ENCODE data around the gene LIFR.
A peak's percentile ranks its signal among the peaks of the same experiment; 100 is the strongest.

The LIFR gene

GRCh38 chr5:38458174-38458573, 98.3 kb downstream of the LIFR start:
- no peak for TF ChIP-seq CTCF (conservative IDR thresholded peaks at IDR 0.05; ENCODE audit: low read length)
- no peak overlapping the region for H3K4me3 ChIP-seq (ENCODE audit: low read length)
- DNase-seq (ENCODE audit: low read depth): no peak

DNA sequence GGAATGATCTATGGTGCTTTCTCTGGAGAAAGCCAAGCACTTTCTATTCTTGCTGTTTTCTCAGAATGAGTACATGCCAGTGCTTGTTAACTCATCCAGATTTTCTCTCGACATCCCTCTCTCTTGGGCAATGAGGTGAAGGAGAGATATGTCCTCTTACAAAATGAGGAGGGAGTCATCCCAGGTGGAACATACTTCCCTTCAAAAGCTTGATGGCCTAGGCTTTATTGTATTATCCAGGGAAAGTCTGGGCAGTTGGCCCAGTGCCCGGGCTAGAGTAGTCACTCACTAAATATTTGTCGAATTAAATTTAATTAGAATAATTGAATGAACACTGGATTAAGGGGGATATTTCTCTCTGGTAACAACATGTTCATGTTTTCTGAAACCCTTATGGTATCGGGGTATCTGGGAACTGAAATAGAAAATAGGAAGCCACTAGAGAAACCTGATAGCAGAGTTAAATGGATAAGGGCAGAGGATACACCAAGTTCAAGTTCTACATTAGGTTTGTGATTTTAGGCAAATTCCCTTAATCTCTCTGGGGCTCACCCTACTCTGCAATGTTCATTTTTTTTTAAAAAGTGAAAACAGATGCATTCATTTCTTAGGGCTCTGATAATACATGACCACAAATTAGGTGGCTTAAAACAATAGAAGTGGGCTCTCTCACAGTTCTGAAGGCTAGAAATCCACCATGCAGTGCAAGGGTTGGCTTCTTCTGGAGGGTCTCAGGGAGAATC, 99.6 kb downstream of the LIFR start:
- TF ChIP-seq CTCF (conservative IDR thresholded peaks at IDR 0.05; ENCODE audit: low read length): no peak
- no peak for DNase-seq (ENCODE audit: low read depth)
- no peak overlapping the region for H3K4me3 ChIP-seq (ENCODE audit: low read length)

- no peak for TF ChIP-seq CTCF (conservative IDR thresholded peaks at IDR 0.05; ENCODE audit: low read length)
- H3K4me3 ChIP-seq (ENCODE audit: low read length): no peak overlapping the region
- no peak for DNase-seq (ENCODE audit: low read depth)
These were observed 100.6 kb downstream of the LIFR start for GRCh38 chr5:38455796-38456330.

- DNase-seq (ENCODE audit: low read depth): no peak
- H3K4me3 ChIP-seq (ENCODE audit: low read length): no peak overlapping the region
- no peak for TF ChIP-seq CTCF (conservative IDR thresholded peaks at IDR 0.05; ENCODE audit: low read length)
These were observed 102.5 kb downstream of the LIFR start for GRCh38 chr5:38453921-38454320.

- H3K4me3 ChIP-seq (ENCODE audit: low read length): no peak overlapping the region
- no peak for TF ChIP-seq CTCF (conservative IDR thresholded peaks at IDR 0.05; ENCODE audit: low read length)
- DNase-seq (ENCODE audit: low read depth): no peak
These were observed 102.9 kb downstream of the LIFR start for GRCh38 chr5:38453506-38453905.

GRCh38 chr5:38452201-38452600, 104.2 kb downstream of the LIFR start:
- H3K4me3 ChIP-seq (ENCODE audit: low read length): no peak overlapping the region
- no peak for DNase-seq (ENCODE audit: low read depth)
- no peak for TF ChIP-seq CTCF (conservative IDR thresholded peaks at IDR 0.05; ENCODE audit: low read length)

DNA sequence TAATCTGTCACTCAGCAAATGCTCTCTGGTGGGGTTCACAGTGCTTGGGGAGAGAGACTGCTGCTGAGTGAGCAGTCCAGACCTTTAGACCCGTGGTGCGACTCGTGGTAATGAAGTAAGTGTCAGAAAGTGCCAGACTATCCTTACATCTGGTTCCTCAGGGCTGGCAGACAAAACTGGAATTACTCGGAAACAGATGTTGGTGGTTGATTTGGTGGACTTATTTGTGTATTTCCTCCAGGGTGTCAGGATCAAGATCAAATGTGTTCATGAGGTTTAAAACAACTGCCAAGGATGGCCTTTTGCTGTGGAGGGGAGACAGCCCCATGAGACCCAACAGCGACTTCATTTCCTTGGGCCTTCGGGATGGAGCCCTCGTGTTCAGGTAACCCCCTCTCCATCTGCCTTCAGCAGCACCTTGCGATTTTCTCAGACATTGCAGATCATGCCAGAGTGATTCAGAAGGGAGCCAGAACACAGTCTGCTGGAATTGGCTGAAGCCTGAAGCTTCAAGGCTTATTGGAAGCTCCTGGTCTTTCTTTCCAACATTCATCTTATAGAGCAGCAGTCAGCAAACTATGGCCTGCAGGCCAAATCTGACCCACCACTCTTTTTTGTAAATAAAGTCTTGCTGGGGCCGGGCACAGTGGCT, 105.2 kb downstream of the LIFR start:
- TF ChIP-seq CTCF (conservative IDR thresholded peaks at IDR 0.05; ENCODE audit: low read length): no peak
- peak; percentile 78 for DNase-seq (ENCODE audit: low read depth)
- no peak overlapping the region for H3K4me3 ChIP-seq (ENCODE audit: low read length)

All from AG10803 (cell line).